Stomach smooth muscle (tissue), 2 donors: Measurements from ENCODE around the gene CXCL9.
"Not testable (repeated sequence)": the region's sequence is repeated elsewhere in the genome, so short reads cannot be mapped to it uniquely, and the experiment has no call there.

Experiments
- H3K27ac ChIP-seq: one replicate; pipeline ENCODE4 v1.7.0; 2013; ENCODE audit warnings: mild to moderate bottlenecking, low read length, inconsistent platforms
- H3K27me3 ChIP-seq, 2 donors: one replicate each; pipeline ENCODE4 v1.7.0; 2013; ENCODE audit warnings: low read length in 2 of 2; ENCODE audit not compliant: insufficient read depth in 2 of 2, control insufficient read depth in 1 of 2
- H3K36me3 ChIP-seq, 2 donors: one replicate each; pipeline ENCODE4 v1.7.0; 2013; ENCODE audit warnings: low read length in 2 of 2; ENCODE audit not compliant: control insufficient read depth in 2 of 2, insufficient read depth in 2 of 2
- H3K4me1 ChIP-seq: one replicate; pipeline ENCODE4 v1.7.0; 2013; ENCODE audit warnings: low read length; ENCODE audit not compliant: control insufficient read depth, insufficient read depth
- H3K4me3 ChIP-seq, 2 donors: one replicate each; pipeline ENCODE4 v1.7.0; 2013; ENCODE audit warnings: low read length in 2 of 2
- H3K9ac ChIP-seq, 2 donors: one replicate each; pipeline ENCODE4 v1.7.0; 2013; ENCODE audit warnings: low read length in 2 of 2, mild to moderate bottlenecking in 1 of 2
- H3K9me3 ChIP-seq, 2 donors: one replicate each; pipeline ENCODE4 v1.7.0; 2013; ENCODE audit warnings: low read length in 2 of 2; ENCODE audit not compliant: control insufficient read depth in 2 of 2
- donor health status: healthy.
- donor health status: Pancreatic carcinoma.

The CXCL9 gene

GRCh38 chr4:76007089-76007862, at the start of gene CXCL9:
Gene CXCL9, minus strand, starts transcription at chr4:76007509. Its CDS starts 60 bp downstream, at chr4:76007449.
- H3K9ac ChIP-seq: no peak within 1 kb of the TSS
- H3K27ac ChIP-seq: no peak within 1 kb of the TSS
- H3K4me1 ChIP-seq: peaks cover under 1% of the 10 kb centered on the region
- H3K27me3 ChIP-seq: peaks cover 0 to 3% of the 10 kb centered on the region in 2 donors
- H3K36me3 ChIP-seq: no peaks in the 10 kb centered on the region
- H3K9me3 ChIP-seq: no peaks in the 10 kb centered on the region
- no peak within 1 kb of the TSS for H3K4me3 ChIP-seq

DNA sequence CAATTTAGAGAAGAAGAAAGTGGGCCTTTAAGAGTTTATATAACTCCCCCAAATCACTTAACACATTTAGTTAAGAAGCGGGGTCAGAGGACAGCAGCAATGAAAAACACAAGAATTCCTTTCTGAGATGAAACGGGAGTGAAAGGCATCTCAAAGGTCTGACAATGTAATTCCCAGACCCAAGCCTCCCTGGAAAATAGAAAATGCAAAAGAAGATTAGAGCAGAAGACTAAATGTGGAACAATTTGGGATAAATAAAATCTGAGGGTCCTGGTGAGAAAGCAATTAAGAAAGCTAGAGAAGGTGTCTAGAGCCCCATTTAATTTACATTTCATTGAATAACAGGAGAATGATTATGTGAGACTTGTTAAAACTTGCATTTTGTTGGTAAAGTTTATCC, 48.1 kb upstream of the CXCL9 start:
- Histone ChIP-seq H3K36me3 (no peaks in the 10 kb centered on the region), H3K9me3 (no peaks in the 10 kb centered on the region), H3K27me3 (peaks cover 5 to 9% of the 10 kb centered on the region in 2 donors), H3K9ac (no peak overlapping the region), H3K27ac (no peak overlapping the region), H3K4me3 (no peak overlapping the region), H3K4me1 (no peaks in the 10 kb centered on the region)

- Histone ChIP-seq H3K9ac (no peak overlapping the region), H3K4me1 (no peaks in the 10 kb centered on the region), H3K27me3 (peaks cover 5 to 9% of the 10 kb centered on the region in 2 donors), H3K27ac (no peak overlapping the region), H3K4me3 (no peak overlapping the region), H3K9me3 (no peaks in the 10 kb centered on the region), H3K36me3 (no peaks in the 10 kb centered on the region)
These were observed 47.7 kb upstream of the CXCL9 start for GRCh38 chr4:76055016-76055415.

DNA sequence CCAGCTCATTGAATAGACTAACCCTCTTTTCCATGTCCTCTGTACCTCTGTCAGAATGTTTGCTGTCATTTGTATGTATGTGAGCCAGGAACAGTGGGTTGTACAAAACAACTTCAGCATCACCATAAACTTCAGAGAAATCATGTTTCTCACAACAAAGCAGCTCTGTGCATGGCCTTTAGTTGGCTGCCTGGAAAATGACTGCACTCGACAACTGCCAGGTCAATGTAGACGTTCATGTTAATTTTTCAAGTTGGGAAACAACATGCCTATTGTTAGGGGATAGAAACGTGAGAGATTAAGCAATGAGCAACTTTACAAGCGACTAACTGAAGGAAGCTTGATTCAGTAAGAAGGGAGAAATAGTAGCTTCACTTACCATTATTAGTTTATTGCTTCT, 46.4 kb upstream of the CXCL9 start:
- Histone ChIP-seq H3K36me3 (no peaks in the 10 kb centered on the region), H3K27ac (no peak overlapping the region), H3K4me3 (no peak overlapping the region), H3K9me3 (no peaks in the 10 kb centered on the region), H3K9ac (no peak overlapping the region), H3K4me1 (no peaks in the 10 kb centered on the region), H3K27me3 (peaks cover 5 to 9% of the 10 kb centered on the region in 2 donors)

DNA sequence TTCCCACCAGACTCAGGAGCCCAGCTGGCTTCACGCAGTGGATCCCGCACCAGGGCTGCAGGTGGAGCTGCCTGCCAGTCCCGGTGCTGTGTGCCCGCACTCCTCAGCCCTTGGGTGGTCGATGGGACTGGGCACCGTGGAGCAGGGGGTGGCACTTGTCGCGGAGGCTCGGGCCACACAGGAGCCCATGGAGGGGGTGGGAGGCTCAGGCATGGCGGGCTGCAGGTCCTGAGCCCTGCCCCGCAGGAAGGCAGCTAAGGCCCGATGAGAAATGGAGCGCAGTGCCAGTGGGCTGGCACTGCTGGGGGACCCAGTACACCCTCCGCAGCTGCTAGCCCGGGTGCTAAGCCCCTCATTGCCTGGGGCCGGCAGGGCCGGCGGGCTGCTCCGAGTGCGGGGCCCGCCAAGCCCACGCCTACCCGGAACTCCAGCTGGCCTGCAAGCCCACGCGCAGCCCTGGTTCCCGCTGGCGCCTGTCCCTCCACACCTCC, 43.3 kb upstream of the CXCL9 start:
- not testable (repeated sequence) for H3K4me1 ChIP-seq

GRCh38 chr4:76049860-76050416, 42.6 kb upstream of the CXCL9 start:
- H3K36me3 ChIP-seq: not testable (repeated sequence)

More for the DNA sequence above, 43.3 kb upstream of the CXCL9 start:
- H3K9me3 ChIP-seq, H3K9ac ChIP-seq, H3K36me3 ChIP-seq, H3K27ac ChIP-seq, H3K4me3 ChIP-seq, H3K27me3 ChIP-seq: not testable (repeated sequence)

DNA sequence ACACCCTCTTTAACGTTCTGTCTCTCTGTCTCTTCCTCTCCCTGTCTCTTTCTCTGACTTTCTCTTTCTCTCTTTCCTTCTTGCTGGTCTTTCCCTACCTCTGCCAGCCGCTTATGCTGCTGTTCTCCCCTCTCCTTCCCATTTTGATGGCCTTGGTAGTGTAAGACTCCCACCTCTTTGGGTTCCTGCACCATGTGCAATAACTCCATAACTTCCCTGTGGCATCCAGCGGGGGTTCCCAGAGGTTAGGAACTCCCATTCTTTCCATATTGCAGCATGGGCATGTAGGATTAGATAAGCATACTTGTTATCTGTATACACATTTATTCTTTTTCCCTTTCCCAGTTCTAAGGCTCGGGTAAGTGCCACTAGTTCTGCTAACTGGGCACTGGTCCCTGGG, 37.4 kb upstream of the CXCL9 start:
- not testable (repeated sequence) for H3K27me3 ChIP-seq, H3K9me3 ChIP-seq, H3K36me3 ChIP-seq, H3K4me1 ChIP-seq, H3K27ac ChIP-seq, H3K9ac ChIP-seq, H3K4me3 ChIP-seq

More at GRCh38 chr4:76049860-76050416, 42.6 kb upstream of the CXCL9 start:
- not testable (repeated sequence) for H3K9me3 ChIP-seq, H3K9ac ChIP-seq, H3K4me3 ChIP-seq, H3K27ac ChIP-seq, H3K4me1 ChIP-seq, H3K27me3 ChIP-seq

GRCh38 chr4:76043306-76043705, 36.0 kb upstream of the CXCL9 start:
- not testable (repeated sequence) for H3K4me3 ChIP-seq, H3K9me3 ChIP-seq, H3K27me3 ChIP-seq, H3K4me1 ChIP-seq, H3K27ac ChIP-seq, H3K9ac ChIP-seq, H3K36me3 ChIP-seq

GRCh38 chr4:76042241-76042998, 35.1 kb upstream of the CXCL9 start:
- not testable (repeated sequence) for H3K27me3 ChIP-seq, H3K36me3 ChIP-seq, H3K9ac ChIP-seq, H3K9me3 ChIP-seq, H3K4me3 ChIP-seq, H3K4me1 ChIP-seq, H3K27ac ChIP-seq

- Histone ChIP-seq H3K9ac (no peak overlapping the region), H3K4me1 (no peaks in the 10 kb centered on the region), H3K27ac (no peak overlapping the region), H3K36me3 (no peaks in the 10 kb centered on the region), H3K9me3 (no peaks in the 10 kb centered on the region), H3K27me3 (no peaks in the 10 kb centered on the region), H3K4me3 (no peak overlapping the region)
These were observed 29.5 kb upstream of the CXCL9 start for GRCh38 chr4:76036855-76037254.
